Muscle layer of duodenum (tissue), 2 donors: ENCODE measurements around the gene FBLN2.

Experiments
- H3K27ac ChIP-seq: one replicate; pipeline ENCODE4 v1.7.0; 2013; ENCODE audit warnings: mild to moderate bottlenecking, low read length
- H3K27me3 ChIP-seq: one replicate; pipeline ENCODE4 v1.7.0; 2013; ENCODE audit warnings: low read depth, mild to moderate bottlenecking, control low read depth, low read length
- H3K36me3 ChIP-seq, 2 donors: one replicate each; pipeline ENCODE4 v1.7.0; 2013; ENCODE audit warnings: low read length in 2 of 2, control low read depth in 1 of 2, mild to moderate bottlenecking in 1 of 2; ENCODE audit not compliant: insufficient read depth in 2 of 2, control insufficient read depth in 1 of 2
- H3K4me1 ChIP-seq, 2 donors: one replicate each; pipeline ENCODE4 v1.7.0; 2013; ENCODE audit warnings: low read length in 2 of 2, mild to moderate bottlenecking in 2 of 2, control low read depth in 1 of 2, moderate library complexity in 1 of 2; ENCODE audit not compliant: insufficient read depth in 2 of 2, control insufficient read depth in 1 of 2
- H3K4me3 ChIP-seq, 2 donors: one replicate each; pipeline ENCODE4 v1.7.0; 2013; ENCODE audit warnings: low read length in 2 of 2, low read depth in 1 of 2, mild to moderate bottlenecking in 1 of 2
- H3K9me3 ChIP-seq, 2 donors: one replicate each; pipeline ENCODE4 v1.7.0; 2013; ENCODE audit warnings: low read length in 2 of 2, control low read depth in 1 of 2, mild to moderate bottlenecking in 1 of 2; ENCODE audit not compliant: control insufficient read depth in 1 of 2
- donor health status: healthy.

FBLN2 gene

GRCh38 chr3:13525827-13526625 is 22.9 kb upstream of the FBLN2 start:
- no peaks in the 10 kb centered on the region for H3K36me3 ChIP-seq
- H3K9me3 ChIP-seq: no peaks in the 10 kb centered on the region
- H3K4me3 ChIP-seq: no peak overlapping the region
- peaks cover 0 to 10% of the 10 kb centered on the region in 2 donors for H3K4me1 ChIP-seq
- no peaks in the 10 kb centered on the region for H3K27me3 ChIP-seq
- no peak overlapping the region for H3K27ac ChIP-seq

GRCh38 chr3:13526626-13526949 is 22.3 kb upstream of the FBLN2 start:
- no peaks in the 10 kb centered on the region for H3K27me3 ChIP-seq
- H3K36me3 ChIP-seq: no peaks in the 10 kb centered on the region
- H3K4me3 ChIP-seq: no peak overlapping the region
- H3K4me1 ChIP-seq: peaks cover 0 to 10% of the 10 kb centered on the region in 2 donors
- H3K27ac ChIP-seq: no peak overlapping the region
- H3K9me3 ChIP-seq: no peaks in the 10 kb centered on the region

- Histone ChIP-seq H3K4me3 (no peak overlapping the region), H3K27me3 (no peaks in the 10 kb centered on the region), H3K27ac (no peak overlapping the region), H3K9me3 (no peaks in the 10 kb centered on the region), H3K4me1 (peaks cover 0 to 10% of the 10 kb centered on the region in 2 donors), H3K36me3 (no peaks in the 10 kb centered on the region)
Measured at GRCh38 chr3:13528217-13528867, 20.6 kb upstream of the FBLN2 start.

- no peaks in the 10 kb centered on the region for H3K27me3 ChIP-seq
- H3K9me3 ChIP-seq: no peaks in the 10 kb centered on the region
- no peak overlapping the region for H3K4me3 ChIP-seq
- no peak overlapping the region for H3K27ac ChIP-seq
- H3K4me1 ChIP-seq: peaks cover 0 to 10% of the 10 kb centered on the region in 2 donors
- no peaks in the 10 kb centered on the region for H3K36me3 ChIP-seq
Measured at GRCh38 chr3:13529196-13530112, 19.5 kb upstream of the FBLN2 start.

DNA sequence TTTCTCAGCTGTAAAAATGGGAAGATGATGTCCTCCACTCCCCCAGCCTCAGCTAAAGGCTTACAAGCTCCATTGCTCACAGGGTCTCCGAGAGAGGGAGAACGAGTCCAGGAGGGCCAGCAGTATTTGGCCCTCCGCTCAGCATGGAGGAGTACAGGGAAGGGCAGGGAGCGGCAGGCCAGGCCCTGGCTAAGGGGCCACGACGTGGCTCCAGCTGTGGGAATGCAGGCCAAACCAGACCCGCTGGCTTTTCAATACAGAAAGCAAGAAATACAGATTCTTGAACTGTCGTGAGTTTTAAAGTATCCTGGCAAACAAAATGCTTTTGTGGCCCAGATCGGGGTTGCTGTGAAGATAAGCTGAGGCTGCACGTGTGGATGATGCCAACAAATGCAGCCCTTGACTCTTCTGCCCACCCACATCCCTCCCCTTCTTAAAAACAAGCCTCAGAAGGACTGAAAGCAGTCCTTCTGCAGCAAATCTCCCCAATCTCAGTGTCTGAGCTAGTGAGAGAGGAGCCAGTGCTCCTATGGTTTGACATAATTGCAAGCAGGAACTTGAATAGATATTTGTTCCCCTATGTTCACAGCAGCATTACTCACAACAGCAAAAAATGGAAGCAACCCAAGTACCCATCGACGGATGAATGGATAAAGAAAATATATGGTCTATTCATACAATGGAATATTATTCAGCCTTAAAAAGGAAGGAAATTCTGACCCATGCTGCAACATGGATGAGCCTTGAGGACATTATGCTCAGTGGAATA is 18.5 kb upstream of the FBLN2 start:
- H3K27me3 ChIP-seq: no peaks in the 10 kb centered on the region
- peaks cover 0 to 10% of the 10 kb centered on the region in 2 donors for H3K4me1 ChIP-seq
- no peak overlapping the region for H3K4me3 ChIP-seq
- H3K9me3 ChIP-seq: no peaks in the 10 kb centered on the region
- no peaks in the 10 kb centered on the region for H3K36me3 ChIP-seq
- no peak overlapping the region for H3K27ac ChIP-seq

DNA sequence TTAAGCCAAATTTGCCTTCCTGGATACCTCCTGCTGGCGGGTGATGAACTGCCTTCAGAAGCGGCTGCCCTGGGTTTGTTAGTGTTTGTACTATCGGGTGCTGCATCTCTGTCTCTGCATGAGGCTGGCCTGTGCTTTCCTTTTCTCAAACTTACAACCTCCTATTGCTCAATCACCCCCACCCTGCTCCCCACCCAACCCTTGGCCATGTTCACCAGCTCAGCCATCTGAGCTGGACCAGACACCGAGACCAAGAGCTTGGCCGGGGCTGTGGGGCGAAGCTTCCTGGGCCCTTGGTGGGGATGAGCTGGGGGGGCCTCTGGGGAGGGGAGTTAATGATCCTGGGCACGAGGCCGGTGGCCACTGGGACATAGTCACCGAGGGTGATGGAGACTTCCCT is 16.8 kb upstream of the FBLN2 start:
- Histone ChIP-seq H3K9me3 (no peaks in the 10 kb centered on the region), H3K27ac (no peak overlapping the region), H3K27me3 (no peaks in the 10 kb centered on the region), H3K4me3 (no peak overlapping the region), H3K36me3 (no peaks in the 10 kb centered on the region), H3K4me1 (no peaks in the 10 kb centered on the region)

GRCh38 chr3:13532631-13533030 is 16.3 kb upstream of the FBLN2 start:
- H3K9me3 ChIP-seq: no peaks in the 10 kb centered on the region
- H3K4me1 ChIP-seq: no peaks in the 10 kb centered on the region
- H3K4me3 ChIP-seq: no peak overlapping the region

DNA sequence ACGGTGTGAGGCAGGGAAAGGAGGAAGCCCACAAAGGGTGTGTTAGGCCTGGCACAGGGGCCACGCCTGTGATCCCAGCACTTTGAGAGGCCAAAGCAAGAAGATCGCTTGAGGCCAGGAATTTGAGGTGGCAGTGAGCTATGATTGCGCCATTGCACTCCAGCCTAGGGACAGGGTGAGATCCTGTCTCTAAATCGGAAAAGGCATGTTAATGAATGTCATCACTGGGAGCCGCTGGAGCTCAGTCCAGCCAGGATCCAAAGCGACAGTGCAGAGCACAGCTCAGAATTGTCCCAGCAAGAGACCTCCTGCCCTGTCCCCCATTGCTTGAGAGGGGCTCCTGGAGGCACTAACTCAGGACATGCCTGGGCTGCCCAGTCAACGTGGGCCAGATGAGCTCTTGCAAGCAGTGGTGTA is 15.0 kb upstream of the FBLN2 start:
- Histone ChIP-seq H3K27me3 (no peaks in the 10 kb centered on the region), H3K4me1 (no peaks in the 10 kb centered on the region), H3K4me3 (no peak overlapping the region), H3K36me3 (no peaks in the 10 kb centered on the region), H3K9me3 (no peaks in the 10 kb centered on the region), H3K27ac (no peak overlapping the region)

More at GRCh38 chr3:13532631-13533030, 16.3 kb upstream of the FBLN2 start:
- no peaks in the 10 kb centered on the region for H3K27me3 ChIP-seq
- H3K27ac ChIP-seq: no peak overlapping the region
- no peaks in the 10 kb centered on the region for H3K36me3 ChIP-seq

- Histone ChIP-seq H3K9me3 (no peaks in the 10 kb centered on the region), H3K27me3 (no peaks in the 10 kb centered on the region), H3K27ac (no peak overlapping the region), H3K4me3 (no peak overlapping the region), H3K36me3 (no peaks in the 10 kb centered on the region), H3K4me1 (no peaks in the 10 kb centered on the region)
Measured at GRCh38 chr3:13535526-13535875, 13.4 kb upstream of the FBLN2 start.

- Histone ChIP-seq H3K4me3 (no peak overlapping the region), H3K27me3 (no peaks in the 10 kb centered on the region), H3K36me3 (no peaks in the 10 kb centered on the region), H3K9me3 (no peaks in the 10 kb centered on the region), H3K4me1 (no peaks in the 10 kb centered on the region), H3K27ac (no peak overlapping the region)
Measured at GRCh38 chr3:13535905-13536304, 13.0 kb upstream of the FBLN2 start.

- no peaks in the 10 kb centered on the region for H3K27me3 ChIP-seq
- H3K27ac ChIP-seq: no peak overlapping the region
- no peak overlapping the region for H3K4me3 ChIP-seq
- H3K36me3 ChIP-seq: no peaks in the 10 kb centered on the region
- peaks cover 0 to 2% of the 10 kb centered on the region in 2 donors for H3K9me3 ChIP-seq
- no peaks in the 10 kb centered on the region for H3K4me1 ChIP-seq
Measured at GRCh38 chr3:13536432-13536831, 12.5 kb upstream of the FBLN2 start.
